SK-N-SH (cell line): ENCODE measurements around the gene SLC40A1.

Source experiments
- CTCF ChIP-seq: fragments of 200-600 bp; sonication (generic); IDR thresholded peaks from 2 replicates; pipeline ENCODE4 v1.6.1; 2017; ENCODE audit warnings: antibody characterized with exemption, mild to moderate bottlenecking, moderate library complexity
- EP300 ChIP-seq, 2 experiments: IDR thresholded peaks; 2 replicates each; pipeline versions ENCODE4 v1.4.0 to v1.6.1; 2012; ENCODE audit warnings: borderline replicate concordance in 1 of 2, low read depth in 1 of 2, low read length in 1 of 2
- MXI1 ChIP-seq: IDR thresholded peaks from 2 replicates; pipeline ENCODE4 v1.6.1; 2012; ENCODE audit warnings: mild to moderate bottlenecking, low read depth, low read length, improper control_type of control experiment

DNA sequence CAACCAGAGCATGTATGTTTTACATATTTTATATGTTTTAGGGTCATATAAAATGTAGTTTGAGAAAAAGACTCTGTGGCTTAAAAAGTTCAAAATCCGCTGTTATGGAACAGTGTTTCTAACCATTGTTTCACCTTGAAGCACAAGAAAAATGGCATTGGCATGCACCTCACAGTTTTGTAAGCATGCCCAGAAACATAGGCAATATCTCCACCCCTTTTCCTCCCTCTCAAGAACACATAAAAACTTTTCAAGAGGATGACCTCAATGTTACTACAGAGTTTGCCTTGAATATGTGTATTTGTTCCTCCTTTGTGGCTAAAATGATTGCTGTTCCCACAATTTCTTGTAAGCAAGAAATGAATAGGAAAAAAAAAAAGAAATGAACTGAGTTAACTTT lies 29.3 kb upstream of the SLC40A1 start:
- no peak for TF ChIP-seq MXI1
- TF ChIP-seq CTCF, result no peak
- no peak for TF ChIP-seq EP300 (IDR thresholded peaks at IDR 0.05; ENCODE audit: borderline replicate concordance in 1 of 2, low read depth in 1 of 2, low read length in 1 of 2)
